Measurements from ENCODE around the gene METTL3. TPM values are rescaled to one million over a fixed set of nuclear protein-coding genes. Genes with fewer than 3 reads are reported as not detected.
A peak's percentile ranks its signal among the peaks of the same experiment; 100 is the strongest.

Gene METTL3
- total and polyA plus RNA-seq, 2 of the 8 experiments (the other 6 are each of a cell fraction or from before 2014, with no cell fraction given) = 103 to 144 TPM

GRCh38 chr14:21539189-21539940 lies 28.2 kb upstream of the METTL3 start (continued):
- peak; percentile 66 for TF ChIP-seq CHD7 (IDR thresholded peaks at IDR 0.05; ENCODE audit: insufficient replicate concordance, low read length)
- no peak for TF ChIP-seq RFX5 (IDR thresholded peaks at IDR 0.05; ENCODE audit: borderline replicate concordance, low read depth, low read length)
- no peak for TF ChIP-seq RBBP5 (IDR thresholded peaks at IDR 0.05; ENCODE audit: borderline replicate concordance, low read depth, low read length)
- TF ChIP-seq GABPA (IDR thresholded peaks at IDR 0.05; ENCODE audit: borderline replicate concordance, insufficient read depth, low read length) = no peak
- no peak for TF ChIP-seq BCL11A (IDR thresholded peaks at IDR 0.05; ENCODE audit: low read depth in 2 of 2, low read length in 2 of 2)
- TF ChIP-seq POLR2A (IDR thresholded peaks at IDR 0.05; ENCODE audit: control extremely low read depth in 1 of 2, low read depth in 2 of 2, low read length in 2 of 2) = no peak
- no peak for TF ChIP-seq SIRT6 (IDR thresholded peaks at IDR 0.05; ENCODE audit: low read length)
- TF ChIP-seq EZH2 (IDR thresholded peaks at IDR 0.05; ENCODE audit: low read depth, low read length, severe bottlenecking) = no peak
- no peak for TF ChIP-seq BACH1 (IDR thresholded peaks at IDR 0.05; ENCODE audit: low read length)
- peak; percentile 79 for TF ChIP-seq ASH2L (IDR thresholded peaks at IDR 0.05; ENCODE audit: low read length)
